Activated T-cell treated with anti-CD3 and anti-CD28 coated beads, Interleukin-2, amount 50 U/mL, for 72 hours (primary cell): ENCODE data around the gene PNPLA8. TPM values are rescaled to one million over a fixed set of nuclear protein-coding genes. Genes with fewer than 3 reads are reported as not detected.

Experiments used
- ATAC-seq, 2 donors: fragments of 150-1000 bp; cut with Tn5 transposase; replicated peaks in 1 of 2; 2 replicates each; pipeline ENCODE4 v1.10.0; 2021; ENCODE audit warnings: moderate library complexity in 2 of 2, mild to moderate bottlenecking in 1 of 2
- DNase-seq, 2 donors: peaks; one replicate each; pipeline ENCODE4 v3.0.0; 2021 to 2022; ENCODE audit warnings: mixed read lengths in 1 of 2
- H3K27ac Mint-ChIP-seq: one replicate; pipeline ENCODE4 v1.8.0; 2022; ENCODE audit warnings: mild to moderate bottlenecking, moderate library complexity, mixed read lengths
- H3K27me3 Mint-ChIP-seq: one replicate; pipeline ENCODE4 v1.8.0; 2022; ENCODE audit warnings: low read depth, mixed read lengths
- H3K36me3 Mint-ChIP-seq, 2 donors: one replicate each; pipeline ENCODE4 v1.8.0; 2022; ENCODE audit warnings: mixed read lengths in 2 of 2, mild to moderate bottlenecking in 1 of 2; ENCODE audit not compliant: insufficient read depth in 2 of 2
- H3K4me1 Mint-ChIP-seq: one replicate; pipeline ENCODE4 v1.8.0; 2022; ENCODE audit warnings: low read depth, mixed read lengths
- H3K4me3 Mint-ChIP-seq, 2 donors: one replicate each; pipeline ENCODE4 v1.8.0; 2022; ENCODE audit warnings: mild to moderate bottlenecking in 2 of 2, mixed read lengths in 2 of 2, moderate library complexity in 2 of 2
- H3K9me3 Mint-ChIP-seq, 2 donors: one replicate each; pipeline ENCODE4 v1.8.0; 2022; ENCODE audit warnings: mixed read lengths in 2 of 2
- total RNA-seq, 2 donors: library from RNA; stranded (reverse); gene quantifications; one replicate each; pipeline ENCODE4 v1.2.3, GENCODE V29; 2022

The PNPLA8 gene
- total RNA-seq, 2 donors from 2014 or later: 23.1 to 29.9 TPM

- peaks cover 0 to 2% of the 10 kb centered on the region in 2 donors for H3K9me3 Mint-ChIP-seq
- no peak overlapping the region for H3K4me3 Mint-ChIP-seq
- no peaks in the 10 kb centered on the region for H3K36me3 Mint-ChIP-seq
- H3K4me1 Mint-ChIP-seq: peaks cover 13% of the 10 kb centered on the region
- no peak for DNase-seq
- H3K27me3 Mint-ChIP-seq: no peaks in the 10 kb centered on the region
- H3K27ac Mint-ChIP-seq: no peak overlapping the region
- ATAC-seq: no peak
Observed at GRCh38 chr7:108441392-108441955, 84.5 kb downstream of the PNPLA8 start.

GRCh38 chr7:108440613-108441012 is 85.3 kb downstream of the PNPLA8 start:
- ATAC-seq (no peak), DNase-seq (no peak)
- Mint-ChIP-seq H3K4me1 (peaks cover 13% of the 10 kb centered on the region), H3K27me3 (peaks cover under 1% of the 10 kb centered on the region), H3K36me3 (no peaks in the 10 kb centered on the region), H3K4me3 (no peak overlapping the region), H3K27ac (no peak overlapping the region), H3K9me3 (peaks cover 0 to 2% of the 10 kb centered on the region in 2 donors)

- H3K27me3 Mint-ChIP-seq: peaks cover 13% of the 10 kb centered on the region
- ATAC-seq (no peak), DNase-seq (no peak)
- peaks cover 15% of the 10 kb centered on the region for H3K4me1 Mint-ChIP-seq
- H3K27ac Mint-ChIP-seq: no peak overlapping the region
- H3K4me3 Mint-ChIP-seq: no peak overlapping the region
- peaks cover 0 to 1% of the 10 kb centered on the region in 2 donors for H3K36me3 Mint-ChIP-seq
- peaks cover 0 to 1% of the 10 kb centered on the region in 2 donors for H3K9me3 Mint-ChIP-seq
Observed at GRCh38 chr7:108436906-108437305, 89.0 kb downstream of the PNPLA8 start.

GRCh38 chr7:108434010-108434409 is 91.9 kb downstream of the PNPLA8 start:
- no peak for ATAC-seq
- H3K27me3 Mint-ChIP-seq: peaks cover 34% of the 10 kb centered on the region
- H3K4me3 Mint-ChIP-seq: no peak overlapping the region
- H3K36me3 Mint-ChIP-seq: peaks cover 0 to 1% of the 10 kb centered on the region in 2 donors
- peaks cover 0 to 1% of the 10 kb centered on the region in 2 donors for H3K9me3 Mint-ChIP-seq
- H3K27ac Mint-ChIP-seq: no peak overlapping the region
- H3K4me1 Mint-ChIP-seq: peaks cover 21% of the 10 kb centered on the region
- DNase-seq: no peak

- no peak overlapping the region for H3K27ac Mint-ChIP-seq
- peaks cover 0 to 1% of the 10 kb centered on the region in 2 donors for H3K36me3 Mint-ChIP-seq
- H3K9me3 Mint-ChIP-seq: peaks cover 0 to 1% of the 10 kb centered on the region in 2 donors
- H3K4me1 Mint-ChIP-seq: peaks cover 21% of the 10 kb centered on the region
- no peak overlapping the region for H3K4me3 Mint-ChIP-seq
- ATAC-seq (no peak), DNase-seq (no peak)
- H3K27me3 Mint-ChIP-seq: peaks cover 34% of the 10 kb centered on the region
Observed at GRCh38 chr7:108431099-108431498, 94.8 kb downstream of the PNPLA8 start.

- H3K27me3 Mint-ChIP-seq: peaks cover 34% of the 10 kb centered on the region
- H3K4me3 Mint-ChIP-seq: no peak overlapping the region
- DNase-seq (no peak), ATAC-seq (no peak)
- H3K9me3 Mint-ChIP-seq: peaks cover 0 to 1% of the 10 kb centered on the region in 2 donors
- no peak overlapping the region for H3K27ac Mint-ChIP-seq
- H3K4me1 Mint-ChIP-seq: peaks cover 21% of the 10 kb centered on the region
- H3K36me3 Mint-ChIP-seq: peaks cover 0 to 1% of the 10 kb centered on the region in 2 donors
Observed at GRCh38 chr7:108430664-108431063, 95.3 kb downstream of the PNPLA8 start.

GRCh38 chr7:108427766-108428165 is 98.2 kb downstream of the PNPLA8 start:
- Mint-ChIP-seq H3K9me3 (peaks cover 0 to 1% of the 10 kb centered on the region in 2 donors), H3K36me3 (no peaks in the 10 kb centered on the region), H3K27me3 (peaks cover 38% of the 10 kb centered on the region), H3K4me3 (no peak overlapping the region), H3K4me1 (peaks cover 28% of the 10 kb centered on the region), H3K27ac (no peak overlapping the region)
- DNase-seq: no peak
- ATAC-seq: no peak

- peaks cover 36% of the 10 kb centered on the region for H3K27me3 Mint-ChIP-seq
- H3K27ac Mint-ChIP-seq: no peak overlapping the region
- H3K36me3 Mint-ChIP-seq: no peaks in the 10 kb centered on the region
- ATAC-seq (peak; percentile 48), DNase-seq (no peak)
- no peak overlapping the region for H3K4me3 Mint-ChIP-seq
- H3K9me3 Mint-ChIP-seq: no peaks in the 10 kb centered on the region
- H3K4me1 Mint-ChIP-seq: peaks cover 40% of the 10 kb centered on the region
Observed at GRCh38 chr7:108425714-108426275, 100.1 kb downstream of the PNPLA8 start.

- Mint-ChIP-seq H3K9me3 (no peaks in the 10 kb centered on the region), H3K27ac (no peak overlapping the region), H3K4me3 (peak overlapping the region; percentile 34 to 47), H3K27me3 (peaks cover 37% of the 10 kb centered on the region), H3K36me3 (no peaks in the 10 kb centered on the region), H3K4me1 (peaks cover 44% of the 10 kb centered on the region)
- ATAC-seq (no peak), DNase-seq (no peak)
Observed at GRCh38 chr7:108424013-108424412, 101.9 kb downstream of the PNPLA8 start.

- H3K4me3 Mint-ChIP-seq: peak overlapping the region; percentile 47 to 54
- DNase-seq (no peak), ATAC-seq (peak; percentile 71 to 73)
- no peaks in the 10 kb centered on the region for H3K36me3 Mint-ChIP-seq
- H3K27ac Mint-ChIP-seq: peak overlapping the region; percentile 8
- peaks cover 42% of the 10 kb centered on the region for H3K27me3 Mint-ChIP-seq
- peaks cover 47% of the 10 kb centered on the region for H3K4me1 Mint-ChIP-seq
- no peaks in the 10 kb centered on the region for H3K9me3 Mint-ChIP-seq
Observed at GRCh38 chr7:108423089-108423989, 102.6 kb downstream of the PNPLA8 start.

GRCh38 chr7:108421720-108422331 is 104.1 kb downstream of the PNPLA8 start:
- no peak for ATAC-seq

More at GRCh38 chr7:108421720-108422331, 104.1 kb downstream of the PNPLA8 start:
- no peak for DNase-seq
- H3K9me3 Mint-ChIP-seq: no peaks in the 10 kb centered on the region
- peaks cover 51% of the 10 kb centered on the region for H3K4me1 Mint-ChIP-seq
- no peak overlapping the region for H3K27ac Mint-ChIP-seq
- H3K4me3 Mint-ChIP-seq: no peak overlapping the region
- no peaks in the 10 kb centered on the region for H3K36me3 Mint-ChIP-seq
- H3K27me3 Mint-ChIP-seq: peaks cover 50% of the 10 kb centered on the region
